Activated CD4-positive, alpha-beta T cell treated with anti-CD3 and anti-CD28 coated beads, Interleukin-2, amount 50 U/mL, for 48 hours (primary cell): ENCODE data around the gene LRP10.

Experiments used
- DNase-seq, 2 experiments: peaks; one replicate each; pipeline ENCODE4 v3.0.0-alpha.2; 2020

Gene LRP10

GRCh38 chr14:22865424-22866405 lies 5.8 kb upstream of the LRP10 start:
- peak; percentile 33 to 45 for DNase-seq

- DNase-seq: no peak
Observed at GRCh38 chr14:22866874-22867273, 4.7 kb upstream of the LRP10 start.

GRCh38 chr14:22870811-22871223 lies 723 bp upstream of the LRP10 start:
- DNase-seq: no peak

GRCh38 chr14:22872033-22872832 lies 693 bp downstream of the LRP10 start:
- DNase-seq: peak; percentile 81 to 87

GRCh38 chr14:22872833-22873520 lies 1.4 kb downstream of the LRP10 start:
- no peak for DNase-seq

GRCh38 chr14:22875003-22875747 lies 3.6 kb downstream of the LRP10 start:
- no peak for DNase-seq

- DNase-seq: no peak
Observed at GRCh38 chr14:22875748-22876319, 4.3 kb downstream of the LRP10 start.

GRCh38 chr14:22877000-22877501 lies 5.5 kb downstream of the LRP10 start:
- no peak for DNase-seq

GRCh38 chr14:22878271-22879246 lies 7.0 kb downstream of the LRP10 start:
- no peak for DNase-seq

GRCh38 chr14:22882064-22882463 lies 10.5 kb downstream of the LRP10 start:
- DNase-seq: no peak

GRCh38 chr14:22882529-22883172 lies 11.1 kb downstream of the LRP10 start:
- peak; percentile 25 to 32 for DNase-seq

- DNase-seq: no peak
Observed at GRCh38 chr14:22883173-22883976, 11.8 kb downstream of the LRP10 start, which contains the start of gene REM2. Gene REM2, plus strand, starts transcription at chr14:22883222. Its CDS starts 66 bp downstream, at chr14:22883288.

GRCh38 chr14:22884076-22884737 lies 12.7 kb downstream of the LRP10 start:
- no peak for DNase-seq

- DNase-seq: no peak
Observed at GRCh38 chr14:22884738-22885523, 13.4 kb downstream of the LRP10 start.

GRCh38 chr14:22885975-22886374 lies 14.4 kb downstream of the LRP10 start:
- DNase-seq: no peak

GRCh38 chr14:22886500-22887259 lies 15.1 kb downstream of the LRP10 start:
- DNase-seq: peak; percentile 77 to 78
